Endothelial cell of umbilical vein (primary cell): ENCODE results near the gene COL4A2. TPM values are rescaled to one million over a fixed set of nuclear protein-coding genes. Genes with fewer than 3 reads are reported as not detected.

Experiments used
- BruUV-seq: library from RNA; stranded (reverse); fragments of 400-500 nt; replicated peaks from 2 replicates; lab custom pipeline; 2021; lab: Mats Ljungman, UMichigan
- CTCF ChIA-PET: fragments of 300-600, 350-600 bp; sonication (Branson Sonifier 250); formaldehyde crosslinking; loops from one replicate; lab custom pipeline; 2021; ENCODE audit warnings: antibody characterized with exemption, inconsistent platforms; lab: Charles Lee
- POLR2A ChIA-PET: fragments of 300-600, 350-600 bp; sonication (Branson Sonifier 250); formaldehyde crosslinking; loops from one replicate; lab custom pipeline; 2021; ENCODE audit warnings: antibody characterized with exemption, inconsistent platforms; lab: Charles Lee
- DNase-seq: peaks from one replicate; pipeline ENCODE4 v3.0.0-alpha.2; 2011; ENCODE audit warnings: low read depth, low spot score
- FAIRE-seq: peaks from 2 replicates; lab custom pipeline; 2011; peaks lifted over from hg19 to GRCh38; lab: Jason Lieb, UNC
- H2AFZ ChIP-seq: 2 replicates; pipeline ENCODE4 v1.6.0; 2012; ENCODE audit warnings: low read depth, low read length, control low read depth, inconsistent platforms
- H3K27ac ChIP-seq: 2 replicates; pipeline ENCODE4 v1.5.1; 2011; ENCODE audit warnings: low read depth, mild to moderate bottlenecking, control low read depth, low read length, moderate library complexity; ENCODE audit not compliant: insufficient read depth
- H3K27me3 ChIP-seq, 2 experiments: 2 replicates each; pipeline versions ENCODE4 v1.6.0 to v1.6.1; 2011; ENCODE audit warnings: low read length in 2 of 2, mixed read lengths in 1 of 2; ENCODE audit not compliant: control insufficient read depth in 2 of 2, insufficient read depth in 2 of 2
- H3K36me3 ChIP-seq, 2 experiments: 2 replicates in 1 of 2; 3 replicates in 1 of 2; pipeline ENCODE4 v1.5.1; 2011; ENCODE audit warnings: low read length in 2 of 2, mild to moderate bottlenecking in 1 of 2, moderate library complexity in 1 of 2; ENCODE audit not compliant: control insufficient read depth in 2 of 2, insufficient read depth in 2 of 2; ENCODE audit errors: extremely low read depth in 1 of 2
- H3K4me1 ChIP-seq: 3 replicates; pipeline ENCODE4 v1.5.1; 2011; ENCODE audit warnings: mild to moderate bottlenecking, low read length; ENCODE audit not compliant: control insufficient read depth, insufficient read depth; ENCODE audit errors: extremely low read depth
- H3K4me2 ChIP-seq: 2 replicates; pipeline ENCODE4 v1.6.1; 2011; ENCODE audit warnings: low read length, control low read depth, mixed read lengths; ENCODE audit not compliant: insufficient read depth
- H3K4me3 ChIP-seq, 3 experiments: fragments of 200-600 bp in 1 of 3; sonication (generic), shearing (Covaris generic) in 1 of 3; replicated peaks in 1 of 3; 2 replicates each; pipeline ENCODE4 v1.5.1; 2011 to 2016; ENCODE audit warnings: control low read depth in 3 of 3, low read length in 3 of 3, mild to moderate bottlenecking in 2 of 3, inconsistent platforms in 1 of 3, low read depth in 1 of 3, moderate library complexity in 1 of 3; ENCODE audit not compliant: insufficient read depth in 1 of 3
- H3K79me2 ChIP-seq: 2 replicates; pipeline ENCODE4 v1.6.0; 2012; ENCODE audit warnings: low read length, inconsistent platforms; ENCODE audit not compliant: control insufficient read depth, insufficient read depth
- H3K9ac ChIP-seq: replicated peaks from 2 replicates; pipeline ENCODE3; 2011; ENCODE audit warnings: low read length, control low read depth; ENCODE audit not compliant: insufficient read depth; ENCODE audit errors: extremely low read depth
- H3K9me1 ChIP-seq: replicated peaks from 3 replicates; pipeline ENCODE4 v1.6.0; 2011; ENCODE audit warnings: mild to moderate bottlenecking, low read length; ENCODE audit not compliant: control insufficient read depth, insufficient read depth; ENCODE audit errors: extremely low read depth
- H3K9me3 ChIP-seq: replicated peaks from 2 replicates; pipeline ENCODE4 v1.5.1; 2012; ENCODE audit warnings: low read length, inconsistent platforms; ENCODE audit not compliant: control insufficient read depth, insufficient read depth
- H4K20me1 ChIP-seq: replicated peaks from 2 replicates; pipeline ENCODE3; 2011; ENCODE audit warnings: mild to moderate bottlenecking, low read length; ENCODE audit not compliant: control insufficient read depth, insufficient read depth; ENCODE audit errors: extremely low read depth
- CTCF ChIP-seq, 2 donors: IDR thresholded peaks; 1 replicate in 1 of 2; 2 replicates in 1 of 2; pipeline ENCODE4 v1.5.1; 2011; ENCODE audit warnings: low read length in 2 of 2, mild to moderate bottlenecking in 2 of 2, moderate library complexity in 2 of 2, control low read depth in 1 of 2, inconsistent platforms in 1 of 2, low read depth in 1 of 2; ENCODE audit not compliant: insufficient read depth in 1 of 2; ENCODE audit errors: extremely low read depth in 1 of 2
- EZH2 ChIP-seq: IDR thresholded peaks from 2 replicates; pipeline ENCODE4 v1.6.1; 2012; ENCODE audit warnings: borderline replicate concordance, low read depth, mild to moderate bottlenecking, moderate library complexity, low read length, inconsistent platforms; ENCODE audit not compliant: severe bottlenecking
- FOS ChIP-seq: IDR thresholded peaks from 2 replicates; pipeline ENCODE4 v1.6.1; 2011; ENCODE audit warnings: mild to moderate bottlenecking, low read length, moderate library complexity, borderline replicate concordance; ENCODE audit not compliant: insufficient read depth
- GATA2 ChIP-seq: IDR thresholded peaks from 2 replicates; pipeline ENCODE4 v1.7.0; 2011; ENCODE audit warnings: low read depth, mild to moderate bottlenecking, moderate library complexity, mixed read lengths, low read length; ENCODE audit not compliant: insufficient read length, insufficient read depth
- JUN ChIP-seq: IDR thresholded peaks from 2 replicates; pipeline ENCODE4 v1.6.1; 2011; ENCODE audit warnings: borderline replicate concordance, low read depth; ENCODE audit not compliant: insufficient read length, insufficient read depth
- MAX ChIP-seq: IDR thresholded peaks from 2 replicates; pipeline ENCODE4 v1.6.1; 2011; ENCODE audit not compliant: insufficient read depth, insufficient read length
- MYC ChIP-seq: IDR thresholded peaks from one replicate; pipeline ENCODE4 v1.6.1; 2011; ENCODE audit warnings: mild to moderate bottlenecking, low read depth, low read length
- POLR2A ChIP-seq: IDR thresholded peaks from 2 replicates; pipeline ENCODE4 v1.6.1; 2012; ENCODE audit warnings: low read depth, mild to moderate bottlenecking, control low read depth, low read length
- POLR2AphosphoS5 ChIP-seq: IDR thresholded peaks from 2 replicates; pipeline ENCODE4 v1.6.1; 2012; ENCODE audit warnings: low read depth, mild to moderate bottlenecking, control low read depth, low read length, moderate library complexity; ENCODE audit not compliant: insufficient read depth
- dilution Hi-C: fragments of 300-500 bp; cut with MboI; formaldehyde crosslinking; loops from one replicate; pipeline ENCODE4 v1.15.0; 2019; ENCODE audit warnings: low sequenced_read_pairs; ENCODE audit not compliant: extremely low pct_ligation_motif_present
- intact Hi-C: fragments of 100-400 bp; cut with micrococcal nuclease; formaldehyde crosslinking; loops from one replicate; pipeline ENCODE4 v1.10.0; 2022
- polyA plus RNA-seq, 4 experiments: library from polyadenylated mRNA; depleted of rRNA in 3 of 4; stranded (reverse) in 3 of 4; unstranded in 1 of 4; fragments of >200 nt; gene quantifications; 2 replicates each; pipeline versions ENCODE4 v1.2.1 to v1.2.3, GENCODE V29; 2011 to 2012; ENCODE audit warnings: missing spikeins in 1 of 4
- total RNA-seq: library from RNA; stranded (reverse); gene quantifications from 2 replicates; pipeline ENCODE4 v1.2.3, GENCODE V29; 2021

COL4A2 gene
- total and polyA plus RNA-seq, 2 donors (not counting 3 experiments of a cell fraction or from before 2014, with no cell fraction given): 792 to 940 TPM

- no peaks in the 10 kb centered on the region for H4K20me1 ChIP-seq
- no peak overlapping the region for H3K4me3 ChIP-seq
- ChIA-PET CTCF (interaction anchor here (0.8 to 1.6 kb wide), 5 partner anchors 8 to 55 kb away, joined by 3 to 4 read pairs (median 3); no protein-coding TSS in a partner anchor), POLR2A (no interaction called here)
- no peaks in the 10 kb centered on the region for H3K27me3 ChIP-seq
- no TSS peak for BruUV-seq
- intact Hi-C loops: no loop called here
- no peak overlapping the region for H3K27ac ChIP-seq
- FAIRE-seq (peak; percentile 28), DNase-seq (no peak)
- dilution Hi-C loops: no loop called here
- no peak overlapping the region for H3K4me2 ChIP-seq
- peaks cover 1 to 3% of the 10 kb centered on the region in 2 experiments for H3K36me3 ChIP-seq
- H3K9ac ChIP-seq: no peak overlapping the region
- peaks cover 10% of the 10 kb centered on the region for H3K4me1 ChIP-seq
- TF ChIP-seq POLR2AphosphoS5 (no peak), JUN (no peak), EZH2 (no peak), MYC (no peak), CTCF (IDR thresholded peaks at IDR 0.05; ENCODE audit: extremely low read depth in 1 of 2, insufficient read depth in 1 of 2, low read depth in 1 of 2, low read length in 2 of 2) (no peak), GATA2 (no peak), MAX (no peak), FOS (no peak), POLR2A (no peak)
- no peaks in the 10 kb centered on the region for H3K9me1 ChIP-seq
- no peaks in the 10 kb centered on the region for H3K79me2 ChIP-seq
- no peak overlapping the region for H2AFZ ChIP-seq
- no peaks in the 10 kb centered on the region for H3K9me3 ChIP-seq
These were observed 93.9 kb downstream of the COL4A2 start for GRCh38 chr13:110400786-110401533.
